DMS 273 (cell line): ENCODE data around the gene RGS5.

Experiments used
- DNase-seq: peaks from one replicate; lab custom pipeline; 2025; ENCODE audit not compliant: unreplicated experiment; lab: John Stamatoyannopoulos, UW

Gene RGS5

GRCh38 chr1:163148911-163149310 lies 53.8 kb downstream of the RGS5 start:
- DNase-seq = peak; percentile 7

- no peak for DNase-seq
Observed at GRCh38 chr1:163147019-163147418, 55.7 kb downstream of the RGS5 start.

- DNase-seq = no peak
Observed at GRCh38 chr1:163145435-163145834, 57.3 kb downstream of the RGS5 start.

- no peak for DNase-seq
Observed at GRCh38 chr1:163144418-163144817, 58.3 kb downstream of the RGS5 start.

- DNase-seq = no peak
Observed at GRCh38 chr1:163142152-163142551, 60.6 kb downstream of the RGS5 start.

GRCh38 chr1:163141556-163141955 lies 61.2 kb downstream of the RGS5 start:
- no peak for DNase-seq

GRCh38 chr1:163137556-163138265 lies 65.0 kb downstream of the RGS5 start:
- no peak for DNase-seq

- no peak for DNase-seq
Observed at GRCh38 chr1:163131981-163132380, 70.7 kb downstream of the RGS5 start.

GRCh38 chr1:163130225-163130856 lies 72.4 kb downstream of the RGS5 start:
- no peak for DNase-seq

- DNase-seq = no peak
Observed at GRCh38 chr1:163128282-163128681, 74.4 kb downstream of the RGS5 start.

- no peak for DNase-seq
Observed at GRCh38 chr1:163124812-163125211, 77.9 kb downstream of the RGS5 start.

- peak; percentile 85 for DNase-seq
Observed at GRCh38 chr1:163120372-163120771, 82.3 kb downstream of the RGS5 start.

- no peak for DNase-seq
Observed at GRCh38 chr1:163119707-163120106, 83.0 kb downstream of the RGS5 start.

GRCh38 chr1:163115887-163116286 lies 86.8 kb downstream of the RGS5 start:
- no peak for DNase-seq

GRCh38 chr1:163107655-163108054 lies 95.1 kb downstream of the RGS5 start:
- DNase-seq = no peak

- peak; percentile 37 for DNase-seq
Observed at GRCh38 chr1:163106364-163106987, 96.2 kb downstream of the RGS5 start.

- no peak for DNase-seq
Observed at GRCh38 chr1:163104385-163105099, 98.2 kb downstream of the RGS5 start.

GRCh38 chr1:163102590-163102989 lies 100.1 kb downstream of the RGS5 start:
- DNase-seq = no peak

GRCh38 chr1:163095213-163095612 lies 107.5 kb downstream of the RGS5 start:
- DNase-seq = no peak

GRCh38 chr1:163094589-163094988 lies 108.1 kb downstream of the RGS5 start:
- peak; percentile 40 for DNase-seq

- DNase-seq = no peak
Observed at GRCh38 chr1:163094182-163094581, 108.5 kb downstream of the RGS5 start.

GRCh38 chr1:163093579-163093978 lies 109.1 kb downstream of the RGS5 start:
- DNase-seq = peak; percentile 85
